Measurements from ENCODE around the gene XAGE1A.
"Not testable (repeated sequence)": the region's sequence is repeated elsewhere in the genome, so short reads cannot be mapped to it uniquely, and the experiment has no call there.

Gene XAGE1A

GRCh38 chrX:52542311-52542710 lies 46.7 kb downstream of the XAGE1A start:
- ChIA-PET POLR2A (no interaction called here), CTCF (no interaction called here)
- no peak for DNase-seq (ENCODE audit: extremely low spot score)
- TF ChIP-seq PKNOX1 (IDR thresholded peaks at IDR 0.05) (no peak), ZNF384 (IDR thresholded peaks at IDR 0.05) (no peak), SUZ12 (IDR thresholded peaks at IDR 0.05) (no peak), FOXM1 (IDR thresholded peaks at IDR 0.05; ENCODE audit: borderline replicate concordance) (no peak), HDGF (IDR thresholded peaks at IDR 0.05; ENCODE audit: borderline replicate concordance) (no peak), CTBP1 (IDR thresholded peaks at IDR 0.05; ENCODE audit: borderline replicate concordance) (no peak), SP1 (IDR thresholded peaks at IDR 0.05) (no peak)

DNA sequence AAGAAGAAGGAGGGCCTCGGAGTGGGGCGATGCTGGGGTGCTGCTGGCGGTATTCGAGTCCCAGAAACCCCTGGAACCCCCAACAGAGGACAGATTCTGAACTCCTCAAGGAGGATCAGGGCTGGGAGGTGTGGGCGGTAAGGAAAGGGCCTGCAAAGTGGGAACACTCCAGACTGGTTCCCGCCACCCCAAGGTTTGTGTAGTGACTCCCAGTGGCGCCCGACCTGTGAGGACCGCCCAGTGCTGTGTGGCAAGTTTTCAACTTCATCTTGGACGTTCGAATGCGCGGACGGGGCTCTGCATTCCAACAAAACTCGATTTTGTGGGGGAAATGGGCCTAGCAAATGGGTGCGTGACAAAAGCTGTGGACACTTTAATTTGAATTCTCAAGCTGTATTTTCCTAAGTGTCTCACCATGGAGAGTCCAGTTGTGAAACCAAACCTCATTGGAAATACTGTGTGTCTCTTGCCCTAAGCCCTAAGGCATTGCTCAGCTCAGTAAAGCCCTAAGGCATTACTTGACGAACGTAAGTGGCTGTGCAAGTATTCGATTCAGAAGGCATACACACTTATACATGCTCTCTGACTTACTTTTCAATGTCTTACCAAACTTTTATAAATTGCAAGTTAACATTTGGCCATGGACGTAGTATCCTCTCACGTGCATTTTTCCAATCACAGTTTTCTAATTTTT lies 48.7 kb downstream of the XAGE1A start:
- POLR2A ChIA-PET = no interaction called here

GRCh38 chrX:52548769-52549168 lies 53.2 kb downstream of the XAGE1A start:
- DNase-seq (ENCODE audit: extremely low spot score); CTCF ChIA-PET; POLR2A ChIA-PET: not testable (repeated sequence)

More for the DNA sequence above, 48.7 kb downstream of the XAGE1A start:
- CTCF ChIA-PET = no interaction called here
- no peak for DNase-seq (ENCODE audit: extremely low spot score)
- TF ChIP-seq PKNOX1 (IDR thresholded peaks at IDR 0.05) (no peak), FOXM1 (IDR thresholded peaks at IDR 0.05; ENCODE audit: borderline replicate concordance) (no peak), FOXK2 (IDR thresholded peaks at IDR 0.05) (no peak), SP1 (IDR thresholded peaks at IDR 0.05) (no peak), ZNF384 (IDR thresholded peaks at IDR 0.05) (no peak), FOXA1 (IDR thresholded peaks at IDR 0.05) (no peak), ARNT (IDR thresholded peaks at IDR 0.05) (no peak), LEF1 (IDR thresholded peaks at IDR 0.05; ENCODE audit: borderline replicate concordance) (no peak), TARDBP (IDR thresholded peaks at IDR 0.05) (no peak), NFRKB (IDR thresholded peaks at IDR 0.05) (no peak), HDGF (IDR thresholded peaks at IDR 0.05; ENCODE audit: borderline replicate concordance) (no peak), L3MBTL2 (conservative IDR thresholded peaks at IDR 0.05) (no peak), BHLHE40 (IDR thresholded peaks at IDR 0.05; ENCODE audit: borderline replicate concordance) (no peak), CTBP1 (IDR thresholded peaks at IDR 0.05; ENCODE audit: borderline replicate concordance) (no peak), ELF4 (IDR thresholded peaks at IDR 0.05) (no peak)

Data from HEK293T (cell line).